Neural progenitor cell (in vitro differentiated cells): ENCODE results near the gene OCA2. TPM values are rescaled to one million over a fixed set of nuclear protein-coding genes. Genes with fewer than 3 reads are reported as not detected.

Experiments
- DNase-seq: peaks from one replicate; pipeline ENCODE4 v3.0.0-alpha.2; 2016; ENCODE audit warnings: low spot score
- H2AFZ ChIP-seq: fragments of 200-600 bp; sonication (generic); replicated peaks from 2 replicates; pipeline ENCODE4 v1.6.1; 2016; ENCODE audit warnings: antibody characterized with exemption
- H3F3A ChIP-seq: fragments of 200-600 bp; sonication (generic); 2 replicates; pipeline ENCODE4 v1.6.1; 2016; ENCODE audit warnings: antibody characterized with exemption, low read depth
- H3K27ac ChIP-seq: fragments of 200-600 bp; sonication (generic); 2 replicates; pipeline ENCODE4 v1.5.1; 2016; ENCODE audit warnings: mild to moderate bottlenecking
- H3K27me3 ChIP-seq: fragments of 200-600 bp; sonication (generic); 2 replicates; pipeline ENCODE4 v1.6.1; 2016; ENCODE audit warnings: mild to moderate bottlenecking, moderate library complexity
- H3K36me3 ChIP-seq: fragments of 200-600 bp; sonication (generic); 2 replicates; pipeline ENCODE4 v1.5.1; 2016
- H3K4me1 ChIP-seq: fragments of 200-600 bp; sonication (generic); 2 replicates; pipeline ENCODE4 v1.6.1; 2016; ENCODE audit warnings: mixed run types
- H3K4me2 ChIP-seq: fragments of 200-600 bp; sonication (generic); 2 replicates; pipeline ENCODE4 v1.6.1; 2016
- H3K4me3 ChIP-seq: fragments of 200-600 bp; sonication (generic); 2 replicates; pipeline ENCODE4 v1.5.1; 2016
- H3K79me2 ChIP-seq: fragments of 200-600 bp; sonication (generic); 2 replicates; pipeline ENCODE4 v1.6.1; 2016; ENCODE audit warnings: low read depth
- H3K9ac ChIP-seq: fragments of 200-600 bp; sonication (generic); 2 replicates; pipeline ENCODE4 v1.6.1; 2016
- H3K9me3 ChIP-seq: fragments of 200-600 bp; sonication (generic); 2 replicates; pipeline ENCODE4 v1.5.1; 2016; ENCODE audit warnings: low read depth
- H4K20me1 ChIP-seq: fragments of 200-600 bp; sonication (generic); 2 replicates; pipeline ENCODE4 v1.6.1; 2016; ENCODE audit warnings: low read depth
- H3K27ac Mint-ChIP-seq: 3 replicates; pipeline ENCODE4 v1.8.0; 2021; ENCODE audit warnings: mixed read lengths
- H3K27me3 Mint-ChIP-seq: 2 replicates; pipeline ENCODE4 v1.8.0; 2022; ENCODE audit warnings: low read depth, mild to moderate bottlenecking, inconsistent platforms, moderate library complexity, mixed read lengths; ENCODE audit not compliant: insufficient read depth
- H3K36me3 Mint-ChIP-seq: 3 replicates; pipeline ENCODE4 v1.8.0; 2021; ENCODE audit warnings: mixed read lengths
- H3K4me1 Mint-ChIP-seq: 3 replicates; pipeline ENCODE4 v1.8.0; 2021; ENCODE audit warnings: mixed read lengths
- H3K4me3 Mint-ChIP-seq: 3 replicates; pipeline ENCODE4 v1.8.0; 2021; ENCODE audit warnings: mild to moderate bottlenecking, moderate library complexity, mixed read lengths
- H3K9me3 Mint-ChIP-seq: 3 replicates; pipeline ENCODE4 v1.8.0; 2020; ENCODE audit warnings: mixed read lengths
- EZH2 ChIP-seq: fragments of 200-600 bp; sonication (generic); IDR thresholded peaks from 2 replicates; pipeline ENCODE4 v1.6.1; 2017; ENCODE audit warnings: antibody characterized with exemption, mild to moderate bottlenecking, moderate library complexity
- EZH2phosphoT487 ChIP-seq: fragments of 200-600 bp; sonication (generic); IDR thresholded peaks from 2 replicates; pipeline ENCODE4 v1.6.1; 2017; ENCODE audit warnings: antibody characterized with exemption
- total RNA-seq: library from RNA; depleted of rRNA; stranded (reverse); fragments of >200 nt; gene quantifications from 2 replicates; pipeline ENCODE4 v1.2.3, GENCODE V29; 2015; ENCODE audit warnings: low replicate concordance
- TF ChIP-seq, protein P1 (sequence below): fragments of 200-600 bp; sonication (generic); IDR thresholded peaks from 2 replicates; pipeline ENCODE4 v1.5.1; 2017; ENCODE audit warnings: antibody characterized with exemption, mild to moderate bottlenecking

OCA2 gene
- total RNA-seq, 1 donor from 2014 or later: 1.0 TPM

- H3K9me3 Mint-ChIP-seq: peaks cover 30% of the 10 kb centered on the region
- TF ChIP-seq EZH2 (no peak), EZH2phosphoT487 (no peak)
- TF ChIP-seq, protein P1, sequence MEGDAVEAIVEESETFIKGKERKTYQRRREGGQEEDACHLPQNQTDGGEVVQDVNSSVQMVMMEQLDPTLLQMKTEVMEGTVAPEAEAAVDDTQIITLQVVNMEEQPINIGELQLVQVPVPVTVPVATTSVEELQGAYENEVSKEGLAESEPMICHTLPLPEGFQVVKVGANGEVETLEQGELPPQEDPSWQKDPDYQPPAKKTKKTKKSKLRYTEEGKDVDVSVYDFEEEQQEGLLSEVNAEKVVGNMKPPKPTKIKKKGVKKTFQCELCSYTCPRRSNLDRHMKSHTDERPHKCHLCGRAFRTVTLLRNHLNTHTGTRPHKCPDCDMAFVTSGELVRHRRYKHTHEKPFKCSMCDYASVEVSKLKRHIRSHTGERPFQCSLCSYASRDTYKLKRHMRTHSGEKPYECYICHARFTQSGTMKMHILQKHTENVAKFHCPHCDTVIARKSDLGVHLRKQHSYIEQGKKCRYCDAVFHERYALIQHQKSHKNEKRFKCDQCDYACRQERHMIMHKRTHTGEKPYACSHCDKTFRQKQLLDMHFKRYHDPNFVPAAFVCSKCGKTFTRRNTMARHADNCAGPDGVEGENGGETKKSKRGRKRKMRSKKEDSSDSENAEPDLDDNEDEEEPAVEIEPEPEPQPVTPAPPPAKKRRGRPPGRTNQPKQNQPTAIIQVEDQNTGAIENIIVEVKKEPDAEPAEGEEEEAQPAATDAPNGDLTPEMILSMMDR: no peak
- Histone ChIP-seq H3K9me3 (peaks cover 13% of the 10 kb centered on the region), H3K4me2 (no peak overlapping the region), H4K20me1 (no peaks in the 10 kb centered on the region), H3K4me1 (peaks cover 5% of the 10 kb centered on the region), H3K9ac (no peak overlapping the region), H3K79me2 (no peaks in the 10 kb centered on the region), H3F3A (no peaks in the 10 kb centered on the region), H3K4me3 (no peak overlapping the region), H3K36me3 (no peaks in the 10 kb centered on the region), H3K27ac (no peak overlapping the region), H3K27me3 (no peaks in the 10 kb centered on the region), H2AFZ (no peak overlapping the region)
- H3K27ac Mint-ChIP-seq: no peak overlapping the region
- no peak overlapping the region for H3K4me3 Mint-ChIP-seq
- peaks cover 2% of the 10 kb centered on the region for H3K27me3 Mint-ChIP-seq
- H3K4me1 Mint-ChIP-seq: peaks cover 2% of the 10 kb centered on the region
- H3K36me3 Mint-ChIP-seq: peaks cover 3% of the 10 kb centered on the region
- DNase-seq: no peak
Measured at GRCh38 chr15:27731776-27732175, 367.3 kb downstream of the OCA2 start.

GRCh38 chr15:27730868-27731267 is 368.2 kb downstream of the OCA2 start:
- no peaks in the 10 kb centered on the region for H3F3A ChIP-seq
- H3K9ac ChIP-seq: no peak overlapping the region
- no peaks in the 10 kb centered on the region for H3K27me3 ChIP-seq
- Mint-ChIP-seq H3K9me3 (peaks cover 23% of the 10 kb centered on the region), H3K27me3 (peaks cover 2% of the 10 kb centered on the region), H3K36me3 (peaks cover 3% of the 10 kb centered on the region), H3K27ac (no peak overlapping the region), H3K4me1 (peaks cover 2% of the 10 kb centered on the region), H3K4me3 (no peak overlapping the region)
- H4K20me1 ChIP-seq: no peaks in the 10 kb centered on the region
- no peaks in the 10 kb centered on the region for H3K79me2 ChIP-seq
- H3K4me2 ChIP-seq: no peak overlapping the region
- H3K36me3 ChIP-seq: no peaks in the 10 kb centered on the region
- H3K9me3 ChIP-seq: peaks cover 9% of the 10 kb centered on the region
- no peak for DNase-seq
- no peak overlapping the region for H3K27ac ChIP-seq
- no peak overlapping the region for H2AFZ ChIP-seq
- H3K4me3 ChIP-seq: no peak overlapping the region
- peaks cover 7% of the 10 kb centered on the region for H3K4me1 ChIP-seq
- TF ChIP-seq EZH2: no peak
- no peak for TF ChIP-seq EZH2phosphoT487
- TF ChIP-seq, protein P1: no peak

DNA sequence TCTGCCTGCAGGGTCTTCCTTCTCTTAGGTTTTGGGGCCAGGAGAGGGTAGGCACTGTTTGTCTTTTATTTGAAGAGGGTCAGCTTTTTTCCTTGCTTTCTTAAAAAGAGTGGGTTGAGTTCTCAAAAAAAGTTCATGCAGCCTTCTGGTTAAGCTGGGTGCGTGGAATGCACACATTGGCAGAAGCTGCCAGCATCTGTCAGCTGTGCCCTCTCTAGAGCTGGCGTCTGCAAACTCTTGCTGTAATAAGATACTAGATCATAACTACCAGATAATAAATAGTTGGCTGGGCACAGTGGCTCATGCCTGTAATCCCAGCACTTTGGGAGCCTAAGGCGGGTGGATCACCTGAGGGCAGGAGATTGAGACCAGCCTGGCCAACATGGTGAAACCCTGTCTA is 373.4 kb downstream of the OCA2 start:
- H3K36me3 Mint-ChIP-seq: no peaks in the 10 kb centered on the region
- H3K4me1 Mint-ChIP-seq: peaks cover 14% of the 10 kb centered on the region
- peaks cover 22% of the 10 kb centered on the region for H3K4me1 ChIP-seq
- no peak overlapping the region for H3K9ac ChIP-seq
- H3F3A ChIP-seq: no peaks in the 10 kb centered on the region
- H3K9me3 Mint-ChIP-seq: no peaks in the 10 kb centered on the region
- no peak overlapping the region for H3K27ac Mint-ChIP-seq
- TF ChIP-seq, protein P1: no peak
- no peak for TF ChIP-seq EZH2
- no peak for TF ChIP-seq EZH2phosphoT487
- no peak for DNase-seq
- H3K79me2 ChIP-seq: no peaks in the 10 kb centered on the region
- no peak overlapping the region for H3K27ac ChIP-seq
- peaks cover 11% of the 10 kb centered on the region for H3K27me3 Mint-ChIP-seq
- H3K4me3 Mint-ChIP-seq: no peak overlapping the region
- no peak overlapping the region for H3K4me3 ChIP-seq
- H3K9me3 ChIP-seq: no peaks in the 10 kb centered on the region
- no peaks in the 10 kb centered on the region for H4K20me1 ChIP-seq
- H2AFZ ChIP-seq: no peak overlapping the region
- H3K4me2 ChIP-seq: no peak overlapping the region
- H3K36me3 ChIP-seq: no peaks in the 10 kb centered on the region
- H3K27me3 ChIP-seq: no peaks in the 10 kb centered on the region
